WI38 (cell line): Measurements from ENCODE around the gene SKP1.

ENCODE experiments used
- H3K4me3 ChIP-seq: 2 replicates; pipeline ENCODE4 v1.5.1; 2011; ENCODE audit warnings: low read depth, mild to moderate bottlenecking, control low read depth, low read length
- CTCF ChIP-seq: IDR thresholded peaks from 2 replicates; pipeline ENCODE4 v1.5.1; 2012; ENCODE audit warnings: low read depth, mild to moderate bottlenecking, control low read depth, low read length

Gene SKP1

GRCh38 chr5:134151723-134152122, 25.0 kb downstream of the SKP1 start:
- no peak for TF ChIP-seq CTCF
- no peak overlapping the region for H3K4me3 ChIP-seq

GRCh38 chr5:134149571-134150303, 27.0 kb downstream of the SKP1 start:
- no peak overlapping the region for H3K4me3 ChIP-seq
- TF ChIP-seq CTCF = no peak

GRCh38 chr5:134148986-134149539, 27.7 kb downstream of the SKP1 start:
- no peak for TF ChIP-seq CTCF
- no peak overlapping the region for H3K4me3 ChIP-seq

GRCh38 chr5:134148316-134148715, 28.4 kb downstream of the SKP1 start:
- no peak overlapping the region for H3K4me3 ChIP-seq
- TF ChIP-seq CTCF = no peak

GRCh38 chr5:134146651-134147518, 29.9 kb downstream of the SKP1 start:
- no peak for TF ChIP-seq CTCF
- H3K4me3 ChIP-seq = no peak overlapping the region

GRCh38 chr5:134145779-134146581, 30.8 kb downstream of the SKP1 start:
- H3K4me3 ChIP-seq = no peak overlapping the region
- peak; percentile 94 for TF ChIP-seq CTCF
